OCI-LY3 (cell line): ENCODE results near the gene GJA4.

Experiments used
- H2AFZ ChIP-seq: fragments of 200-600, 300-600 bp; shearing (Covaris generic); 2 replicates; pipeline ENCODE4 v1.6.0; 2014; ENCODE audit warnings: antibody characterized with exemption, low read depth, low read length
- H3K27ac ChIP-seq: fragments of 200-600, 300-600 bp; sonication (generic); 2 replicates; pipeline ENCODE4 v1.5.1; 2014; ENCODE audit warnings: mild to moderate bottlenecking, low read length, moderate library complexity, mixed read lengths
- H3K27me3 ChIP-seq: fragments of 200-600, 300-600 bp; sonication (generic); 2 replicates; pipeline ENCODE4 v1.6.1; 2014; ENCODE audit warnings: low read depth, low read length, mixed read lengths
- H3K36me3 ChIP-seq: fragments of 200-600, 300-600 bp; sonication (generic); replicated peaks from 2 replicates; pipeline ENCODE3; 2014; ENCODE audit warnings: low read depth, low read length, mixed read lengths
- H3K4me1 ChIP-seq: fragments of 300-600, 200-600 bp; sonication (generic); 2 replicates; pipeline ENCODE4 v1.6.1; 2014; ENCODE audit warnings: low read length, mixed read lengths
- H3K4me2 ChIP-seq: fragments of 200-600, 300-600 bp; sonication (generic); 2 replicates; pipeline ENCODE4 v1.6.1; 2014; ENCODE audit warnings: low read length, mixed read lengths
- H3K4me3 ChIP-seq: fragments of 300-600, 200-600 bp; sonication (generic); 2 replicates; pipeline ENCODE4 v1.5.1; 2014; ENCODE audit warnings: antibody characterized with exemption, mild to moderate bottlenecking, low read length, moderate library complexity
- H3K79me2 ChIP-seq: fragments of 300-600, 200-600 bp; shearing (Covaris generic); 2 replicates; pipeline ENCODE4 v1.6.1; 2014; ENCODE audit warnings: mild to moderate bottlenecking, low read length, mixed read lengths
- H3K9ac ChIP-seq: fragments of 300-600, 200-600 bp; shearing (Covaris generic); 2 replicates; pipeline ENCODE4 v1.6.0; 2014; ENCODE audit warnings: mild to moderate bottlenecking, low read length, moderate library complexity
- H3K9me3 ChIP-seq: fragments of 200-600, 300-600 bp; shearing (Covaris generic); 2 replicates; pipeline ENCODE4 v1.6.1; 2014; ENCODE audit warnings: low read length, mixed read lengths; ENCODE audit not compliant: insufficient read depth
- H4K20me1 ChIP-seq: fragments of 200-600, 300-600 bp; sonication (generic); 2 replicates; pipeline ENCODE4 v1.6.1; 2016; ENCODE audit warnings: low read length, mixed read lengths; ENCODE audit not compliant: insufficient read depth
- CTCF ChIP-seq: fragments of 200-600, 300-600 bp; sonication (generic); IDR thresholded peaks from 2 replicates; pipeline ENCODE4 v1.5.1; 2014; ENCODE audit warnings: antibody characterized with exemption, low read length, low read depth
- EZH2phosphoT487 ChIP-seq: fragments of 200-600 bp; shearing (Covaris generic); IDR thresholded peaks from 2 replicates; pipeline ENCODE4 v1.6.1; 2018; ENCODE audit warnings: antibody characterized with exemption, mixed run types, low read depth

The GJA4 gene

DNA sequence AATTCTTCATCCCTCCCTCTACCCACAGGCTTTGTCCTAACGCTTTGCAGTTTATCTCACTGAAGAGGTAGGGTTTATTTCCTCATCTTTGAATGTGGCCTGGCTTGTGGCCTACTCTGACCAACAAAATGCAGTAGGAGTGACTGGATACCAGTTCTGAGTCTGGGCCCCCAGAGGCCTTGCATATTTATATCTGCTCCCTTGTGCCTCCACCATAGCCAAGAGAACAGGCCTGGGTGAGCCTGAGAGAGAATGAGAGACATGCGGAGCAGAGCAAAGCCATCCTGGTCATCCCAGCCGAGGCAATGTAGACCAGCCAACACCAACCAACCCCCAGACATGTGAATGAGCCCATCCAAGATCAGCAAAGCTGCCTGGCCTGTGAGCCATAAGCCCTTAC lies 36.5 kb downstream of the GJA4 start:
- H3K4me1 ChIP-seq = peaks cover 10% of the 10 kb centered on the region
- no peak overlapping the region for H3K9ac ChIP-seq
- H3K27me3 ChIP-seq = no peaks in the 10 kb centered on the region
- no peak for TF ChIP-seq EZH2phosphoT487
- no peak for TF ChIP-seq CTCF
- no peak overlapping the region for H2AFZ ChIP-seq
- no peak overlapping the region for H3K27ac ChIP-seq
- no peak overlapping the region for H3K4me2 ChIP-seq
- H3K9me3 ChIP-seq = no peaks in the 10 kb centered on the region
- no peaks in the 10 kb centered on the region for H4K20me1 ChIP-seq
- no peaks in the 10 kb centered on the region for H3K36me3 ChIP-seq
- H3K79me2 ChIP-seq = no peaks in the 10 kb centered on the region
- no peak overlapping the region for H3K4me3 ChIP-seq

GRCh38 chr1:34831721-34832246 lies 39.0 kb downstream of the GJA4 start:
- Histone ChIP-seq H3K79me2 (no peaks in the 10 kb centered on the region), H2AFZ (no peak overlapping the region), H3K9me3 (no peaks in the 10 kb centered on the region), H3K27ac (no peak overlapping the region), H3K4me3 (no peak overlapping the region), H3K4me2 (no peak overlapping the region), H3K36me3 (no peaks in the 10 kb centered on the region), H3K27me3 (no peaks in the 10 kb centered on the region), H3K9ac (no peak overlapping the region), H3K4me1 (peaks cover 10% of the 10 kb centered on the region), H4K20me1 (no peaks in the 10 kb centered on the region)
- no peak for TF ChIP-seq CTCF
- TF ChIP-seq EZH2phosphoT487 = no peak

DNA sequence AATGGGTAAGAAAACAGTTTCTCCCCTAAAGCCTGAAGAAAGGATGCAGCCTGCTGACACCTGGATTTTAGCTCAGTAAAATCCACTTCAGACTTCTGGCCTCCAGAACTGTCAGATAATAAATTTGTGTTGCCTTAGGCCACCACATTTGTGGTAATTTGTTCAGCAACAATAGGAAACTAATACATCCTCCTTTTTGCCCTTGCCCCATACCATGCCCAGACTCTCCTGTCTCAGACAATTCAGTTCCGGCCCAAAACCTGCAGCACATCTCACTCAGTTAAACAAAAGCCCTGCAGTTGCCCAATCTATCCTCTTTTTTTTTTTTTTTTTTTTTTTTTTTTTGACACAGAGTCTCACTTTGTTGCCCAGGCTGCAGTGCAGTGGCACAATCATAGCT lies 40.9 kb downstream of the GJA4 start:
- no peaks in the 10 kb centered on the region for H3K27me3 ChIP-seq
- no peaks in the 10 kb centered on the region for H3K36me3 ChIP-seq
- TF ChIP-seq CTCF (no peak), EZH2phosphoT487 (no peak)
- peaks cover 10% of the 10 kb centered on the region for H3K4me1 ChIP-seq
- H2AFZ ChIP-seq = no peak overlapping the region
- no peak overlapping the region for H3K9ac ChIP-seq
- no peak overlapping the region for H3K4me2 ChIP-seq
- H4K20me1 ChIP-seq = no peaks in the 10 kb centered on the region
- H3K4me3 ChIP-seq = no peak overlapping the region
- no peaks in the 10 kb centered on the region for H3K9me3 ChIP-seq
- H3K79me2 ChIP-seq = no peaks in the 10 kb centered on the region
- no peak overlapping the region for H3K27ac ChIP-seq

GRCh38 chr1:34839526-34840305 lies 46.9 kb downstream of the GJA4 start:
- no peaks in the 10 kb centered on the region for H3K9me3 ChIP-seq
- H3K79me2 ChIP-seq = no peaks in the 10 kb centered on the region
- H3K9ac ChIP-seq = no peak overlapping the region
- no peaks in the 10 kb centered on the region for H3K4me1 ChIP-seq
- H4K20me1 ChIP-seq = no peaks in the 10 kb centered on the region
- H3K4me3 ChIP-seq = no peak overlapping the region
- no peak overlapping the region for H3K27ac ChIP-seq
- no peak for TF ChIP-seq EZH2phosphoT487
- no peak for TF ChIP-seq CTCF
- H3K36me3 ChIP-seq = no peaks in the 10 kb centered on the region
- H2AFZ ChIP-seq = no peak overlapping the region
- no peaks in the 10 kb centered on the region for H3K27me3 ChIP-seq
- H3K4me2 ChIP-seq = no peak overlapping the region
